Measurements from ENCODE around the gene DIAPH3.

DNA sequence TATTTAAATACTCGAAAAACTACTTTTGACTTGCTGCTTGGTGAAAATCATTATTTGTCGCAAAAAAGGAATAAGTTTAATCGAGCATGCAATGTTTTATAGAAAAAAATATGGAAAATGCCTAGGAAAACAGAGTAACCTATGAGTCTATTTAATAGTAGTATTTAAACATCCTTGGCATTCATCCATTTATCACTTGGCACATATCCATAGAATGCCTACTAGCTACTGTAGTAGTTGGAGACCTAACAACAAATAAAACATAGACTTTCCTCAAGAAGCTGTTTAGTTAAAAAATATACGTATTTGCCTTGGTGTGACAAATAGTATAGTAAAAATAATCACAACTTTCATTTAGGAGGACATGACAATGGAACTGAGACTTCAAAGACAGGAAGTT is 302.1 kb downstream of the DIAPH3 start:
- TF ChIP-seq POLR2A (IDR thresholded peaks at IDR 0.05) = no peak
- TF ChIP-seq, protein P1, sequence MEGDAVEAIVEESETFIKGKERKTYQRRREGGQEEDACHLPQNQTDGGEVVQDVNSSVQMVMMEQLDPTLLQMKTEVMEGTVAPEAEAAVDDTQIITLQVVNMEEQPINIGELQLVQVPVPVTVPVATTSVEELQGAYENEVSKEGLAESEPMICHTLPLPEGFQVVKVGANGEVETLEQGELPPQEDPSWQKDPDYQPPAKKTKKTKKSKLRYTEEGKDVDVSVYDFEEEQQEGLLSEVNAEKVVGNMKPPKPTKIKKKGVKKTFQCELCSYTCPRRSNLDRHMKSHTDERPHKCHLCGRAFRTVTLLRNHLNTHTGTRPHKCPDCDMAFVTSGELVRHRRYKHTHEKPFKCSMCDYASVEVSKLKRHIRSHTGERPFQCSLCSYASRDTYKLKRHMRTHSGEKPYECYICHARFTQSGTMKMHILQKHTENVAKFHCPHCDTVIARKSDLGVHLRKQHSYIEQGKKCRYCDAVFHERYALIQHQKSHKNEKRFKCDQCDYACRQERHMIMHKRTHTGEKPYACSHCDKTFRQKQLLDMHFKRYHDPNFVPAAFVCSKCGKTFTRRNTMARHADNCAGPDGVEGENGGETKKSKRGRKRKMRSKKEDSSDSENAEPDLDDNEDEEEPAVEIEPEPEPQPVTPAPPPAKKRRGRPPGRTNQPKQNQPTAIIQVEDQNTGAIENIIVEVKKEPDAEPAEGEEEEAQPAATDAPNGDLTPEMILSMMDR (IDR thresholded peaks at IDR 0.05) = no peak

All from lower leg skin (tissue), 3 donors.